DMS114 treated with DMSO at 0.1 percent for 48 hours (cell line): ENCODE measurements around the gene CHCHD6.

ENCODE experiments used
- DNase-seq: peaks from one replicate; lab custom pipeline; 2025; ENCODE audit not compliant: unreplicated experiment; lab: John Stamatoyannopoulos, UW

CHCHD6 gene

DNA sequence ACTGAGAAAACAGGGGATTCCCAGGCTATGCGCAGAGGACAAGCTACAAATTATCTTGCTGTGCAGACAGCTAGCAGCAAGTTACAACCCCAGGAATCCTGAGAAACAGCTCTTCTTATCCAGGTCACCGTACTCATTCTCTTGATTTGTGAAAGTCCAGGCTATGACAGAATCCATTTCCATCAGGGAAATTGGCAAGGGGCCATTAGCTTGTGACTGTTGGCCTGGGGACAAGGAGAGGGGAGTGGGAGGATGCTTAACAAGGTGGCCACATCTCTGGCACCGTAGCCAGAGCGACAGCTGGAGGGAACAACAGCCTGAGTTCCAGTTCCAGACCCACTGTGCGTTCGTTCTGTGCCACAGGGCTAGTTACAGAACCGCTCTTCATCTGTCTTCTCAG, 233.9 kb downstream of the CHCHD6 start:
- DNase-seq = no peak

DNA sequence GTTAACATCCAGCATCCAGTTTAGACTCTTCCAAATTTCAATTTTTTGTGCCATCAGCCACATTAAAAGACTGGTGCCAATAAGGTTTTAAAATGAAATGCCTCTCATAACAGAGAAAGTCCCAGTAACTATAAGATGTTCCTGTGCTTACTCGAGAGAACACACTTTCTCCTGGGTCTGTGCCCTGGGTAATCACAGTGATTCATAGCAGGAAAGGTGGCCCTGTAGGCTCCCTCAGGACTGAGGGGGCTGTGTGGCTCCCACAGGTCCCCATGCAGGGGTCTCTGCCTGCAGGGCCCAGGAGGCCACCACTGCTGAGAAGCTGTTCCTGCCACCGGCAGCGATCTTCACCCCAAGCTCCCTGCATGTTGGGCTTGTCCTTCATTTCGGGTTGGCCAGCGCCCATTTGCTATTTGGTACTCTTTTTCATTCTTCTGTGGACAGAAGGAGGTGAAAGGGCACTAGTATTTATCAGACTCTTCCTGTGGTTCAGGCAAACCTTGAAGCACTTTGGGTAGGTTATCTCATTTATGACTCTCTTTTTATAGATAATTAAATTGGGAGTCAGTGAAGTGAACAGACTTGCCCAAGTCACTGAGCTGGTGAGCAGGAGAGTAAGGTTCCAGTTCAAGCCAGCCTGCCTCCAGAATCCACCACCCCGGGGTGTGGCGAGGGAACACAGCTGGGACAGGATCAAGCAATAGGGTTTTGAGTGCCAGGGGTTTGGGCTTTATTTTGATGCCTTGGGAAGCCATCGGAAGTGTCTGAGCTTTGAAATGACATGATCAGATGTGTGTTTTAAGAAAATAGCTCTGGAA, 234.7 kb downstream of the CHCHD6 start:
- no peak for DNase-seq

- no peak for DNase-seq
Measured at GRCh38 chr3:126939338-126939718, 235.3 kb downstream of the CHCHD6 start.

GRCh38 chr3:126939733-126940132, 235.7 kb downstream of the CHCHD6 start:
- no peak for DNase-seq

DNA sequence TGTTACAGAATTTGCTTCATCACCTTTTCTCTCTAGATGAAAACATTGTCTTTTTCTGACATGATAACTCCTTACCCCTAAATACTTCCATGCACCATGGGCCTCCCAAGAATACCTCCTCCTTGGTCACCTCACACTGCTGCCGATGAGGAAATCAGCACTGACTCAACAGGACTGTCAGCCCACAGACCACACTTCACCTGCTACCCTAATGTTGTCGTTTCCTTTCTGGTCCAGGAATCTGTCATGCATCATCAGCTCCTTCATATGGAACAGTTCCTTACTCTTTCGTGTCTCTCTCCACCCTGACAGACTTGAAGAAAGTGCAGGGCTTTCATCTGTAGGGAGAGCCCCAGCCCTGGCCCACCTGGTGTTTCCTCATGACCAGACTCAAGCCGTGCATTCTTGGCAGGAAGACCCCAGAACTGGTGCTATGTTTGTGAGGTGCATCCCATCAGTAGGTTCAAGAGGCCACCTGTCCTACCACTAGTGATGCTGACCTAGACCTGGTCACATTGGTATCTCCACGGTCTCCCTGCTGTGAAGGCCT, 237.8 kb downstream of the CHCHD6 start:
- no peak for DNase-seq

GRCh38 chr3:126944089-126944965, 240.3 kb downstream of the CHCHD6 start:
- no peak for DNase-seq

DNA sequence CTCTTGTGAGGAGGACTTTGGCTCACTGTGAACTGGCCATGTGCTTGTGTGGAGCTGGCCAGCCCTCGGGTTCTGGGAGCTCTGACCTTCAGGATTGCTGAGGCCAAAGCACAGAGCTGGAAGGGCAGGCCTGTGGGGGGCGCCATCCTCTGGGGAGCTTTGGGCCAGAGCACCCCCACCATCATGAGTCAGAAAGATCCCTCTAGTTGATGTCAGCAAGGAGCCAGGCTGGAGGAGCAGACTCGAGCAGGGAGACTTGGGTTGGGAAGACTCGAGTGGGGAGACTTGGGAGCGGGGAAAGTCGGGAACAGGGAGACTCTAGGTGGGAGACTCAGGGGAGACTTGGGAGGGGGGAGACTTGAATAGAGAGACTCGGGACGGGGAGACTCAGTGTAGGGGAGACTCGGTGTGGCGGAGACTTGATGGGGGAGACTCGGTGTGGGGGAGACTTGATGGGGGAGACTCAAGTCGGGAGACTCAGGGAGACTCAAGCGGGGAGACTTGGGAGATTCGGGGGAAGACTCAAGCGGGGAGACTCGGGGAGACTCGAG, 241.2 kb downstream of the CHCHD6 start:
- DNase-seq = no peak

- no peak for DNase-seq
Measured at GRCh38 chr3:126945891-126946290, 241.9 kb downstream of the CHCHD6 start.

GRCh38 chr3:126946405-126946804, 242.4 kb downstream of the CHCHD6 start:
- DNase-seq = no peak

- DNase-seq = no peak
Measured at GRCh38 chr3:126947429-126947828, 243.4 kb downstream of the CHCHD6 start.

- no peak for DNase-seq
Measured at GRCh38 chr3:126948980-126949535, 245.0 kb downstream of the CHCHD6 start.

DNA sequence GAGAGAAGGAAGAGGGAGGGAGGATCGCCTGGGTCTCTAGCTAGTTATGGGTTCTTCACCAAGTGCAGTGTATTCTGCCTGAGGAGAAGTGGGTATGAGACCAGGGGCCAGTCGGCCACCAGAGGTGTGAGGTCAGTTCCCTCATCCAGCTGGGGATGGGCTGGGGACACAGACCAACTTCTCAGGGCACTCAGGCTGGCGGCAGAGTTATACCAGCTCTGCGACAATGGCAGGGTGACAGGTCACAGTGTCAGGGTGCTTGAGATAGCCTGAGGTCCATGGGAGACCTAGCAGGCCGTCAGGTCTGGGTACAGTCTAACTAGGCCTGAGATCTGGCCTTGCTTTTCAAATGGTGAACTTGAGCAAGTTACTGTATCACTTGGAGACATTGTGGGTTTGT, 247.5 kb downstream of the CHCHD6 start:
- no peak for DNase-seq

- no peak for DNase-seq
Measured at GRCh38 chr3:126952261-126952982, 248.4 kb downstream of the CHCHD6 start.

- no peak for DNase-seq
Measured at GRCh38 chr3:126952983-126953660, 249.1 kb downstream of the CHCHD6 start.

DNA sequence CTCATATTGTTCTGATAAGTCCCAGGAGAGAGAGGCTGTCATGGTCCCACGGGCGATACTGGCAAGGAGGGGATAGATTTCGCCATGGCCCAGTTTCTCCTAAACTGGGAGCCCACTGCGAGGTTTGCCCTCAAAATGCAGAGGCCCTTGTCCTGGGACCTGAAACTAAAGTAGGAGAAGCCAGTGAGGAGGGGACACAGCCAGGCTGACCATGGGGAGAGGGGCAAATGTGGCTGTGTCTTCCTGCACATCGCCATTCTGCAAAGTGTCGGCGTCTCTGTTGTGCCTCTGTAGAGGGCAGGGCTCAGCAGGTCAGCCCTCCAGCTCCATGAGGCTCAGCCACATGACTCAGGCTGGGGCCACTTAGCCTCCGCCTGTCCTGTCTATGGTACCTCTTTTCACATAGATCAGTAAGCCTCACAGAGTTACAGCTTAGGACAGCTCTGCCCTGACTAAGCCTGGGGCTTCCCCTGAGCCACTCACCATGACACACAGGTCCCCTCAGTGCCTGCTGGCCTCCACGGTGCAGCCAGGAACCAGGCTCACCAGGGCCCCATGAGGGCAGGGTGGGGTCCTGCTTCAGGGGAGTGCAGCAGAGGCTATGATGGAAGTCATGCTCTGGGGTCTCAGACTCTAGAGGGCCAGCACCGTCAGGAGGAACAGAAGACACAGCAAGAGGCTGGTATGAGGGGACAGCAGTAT, 250.3 kb downstream of the CHCHD6 start:
- no peak for DNase-seq

- no peak for DNase-seq
Measured at GRCh38 chr3:126955004-126955790, 251.2 kb downstream of the CHCHD6 start.

GRCh38 chr3:126956361-126956760, 252.3 kb downstream of the CHCHD6 start:
- no peak for DNase-seq

- DNase-seq = no peak
Measured at GRCh38 chr3:126956866-126957650, 253.0 kb downstream of the CHCHD6 start.
